Osteoblast (primary cell): Measurements from ENCODE around the gene GALNT2. TPM values are rescaled to one million over a fixed set of nuclear protein-coding genes. Genes with fewer than 3 reads are reported as not detected.

Experiments
- DNase-seq: peaks from one replicate; pipeline ENCODE4 v3.0.0; 2011; ENCODE audit warnings: low spot score, mixed read lengths; ENCODE audit not compliant: insufficient read length; ENCODE audit errors: missing footprints
- H2AFZ ChIP-seq: 2 replicates; pipeline ENCODE4 v1.6.0; 2011; ENCODE audit warnings: mild to moderate bottlenecking, low read length
- H3K27ac ChIP-seq: 2 replicates; pipeline ENCODE4 v1.5.1; 2011; ENCODE audit warnings: mild to moderate bottlenecking, low read depth, low read length, moderate library complexity
- H3K27me3 ChIP-seq: 2 replicates; pipeline ENCODE4 v1.6.0; 2012; ENCODE audit warnings: mild to moderate bottlenecking, control low read depth, inconsistent platforms, low read length, moderate library complexity; ENCODE audit not compliant: insufficient read depth
- H3K36me3 ChIP-seq: 2 replicates; pipeline ENCODE4 v1.5.1; 2011; ENCODE audit warnings: mild to moderate bottlenecking, low read length, control low read depth, moderate library complexity; ENCODE audit not compliant: insufficient read depth
- H3K4me1 ChIP-seq: 2 replicates; pipeline ENCODE4 v1.5.1; 2011; ENCODE audit warnings: mild to moderate bottlenecking, low read length, control low read depth, moderate library complexity; ENCODE audit not compliant: insufficient read depth
- H3K4me2 ChIP-seq: 2 replicates; pipeline ENCODE4 v1.6.0; 2011; ENCODE audit warnings: mild to moderate bottlenecking, low read length; ENCODE audit not compliant: insufficient read depth
- H3K4me3 ChIP-seq: fragments of 200-600 bp; sonication (generic); 3 replicates; pipeline ENCODE4 v1.5.1; 2012; ENCODE audit warnings: mild to moderate bottlenecking, low read length, inconsistent platforms; ENCODE audit not compliant: insufficient read depth
- H3K79me2 ChIP-seq: 2 replicates; pipeline ENCODE4 v1.6.0; 2012; ENCODE audit warnings: mild to moderate bottlenecking, low read length, control low read depth, inconsistent platforms; ENCODE audit not compliant: insufficient read depth
- H3K9me3 ChIP-seq: 2 replicates; pipeline ENCODE4 v1.5.1; 2011; ENCODE audit warnings: low read depth, low read length, control low read depth
- H4K20me1 ChIP-seq: 2 replicates; pipeline ENCODE4 v1.6.0; 2012; ENCODE audit warnings: mild to moderate bottlenecking, low read length, control low read depth; ENCODE audit not compliant: insufficient read depth
- total RNA-seq: library from RNA; depleted of rRNA; stranded (reverse); fragments of >200 nt; gene quantifications from 2 replicates; pipeline ENCODE4 v1.2.3, GENCODE V29; 2012
- TF ChIP-seq, protein P1 (sequence below): IDR thresholded peaks from 2 replicates; pipeline ENCODE4 v1.5.1; 2011; ENCODE audit warnings: mild to moderate bottlenecking, low read depth, low read length, moderate library complexity; ENCODE audit errors: extremely low read depth

Gene GALNT2
- total RNA-seq, 1 donor = 83.2 TPM

DNA sequence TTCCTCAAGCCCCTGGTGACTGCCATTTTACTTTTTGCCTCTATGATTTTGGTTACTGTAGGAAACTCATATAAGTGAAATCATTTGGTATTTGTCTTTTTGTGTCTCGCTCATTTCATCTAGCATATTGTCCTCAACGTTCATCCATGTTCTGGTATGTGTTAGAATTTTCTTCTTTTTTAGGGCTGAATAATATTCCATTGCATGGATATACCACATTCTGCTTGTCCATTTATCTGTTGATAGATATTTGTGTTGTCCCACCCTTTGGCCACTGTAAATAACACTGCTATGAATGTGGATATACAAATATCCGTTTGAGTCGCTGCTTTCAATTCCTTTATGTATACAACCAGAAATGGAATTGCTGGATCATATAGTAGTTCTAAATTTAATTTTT, 4.5 kb upstream of the GALNT2 start:
- Histone ChIP-seq H3K27ac (no peak overlapping the region), H2AFZ (no peak overlapping the region), H3K9me3 (no peaks in the 10 kb centered on the region), H3K4me3 (no peak overlapping the region), H3K79me2 (peaks cover 2% of the 10 kb centered on the region), H3K4me1 (peaks cover 6% of the 10 kb centered on the region), H3K4me2 (no peak overlapping the region), H3K36me3 (no peaks in the 10 kb centered on the region), H4K20me1 (no peaks in the 10 kb centered on the region), H3K27me3 (peaks cover 11% of the 10 kb centered on the region)
- TF ChIP-seq, protein P1, sequence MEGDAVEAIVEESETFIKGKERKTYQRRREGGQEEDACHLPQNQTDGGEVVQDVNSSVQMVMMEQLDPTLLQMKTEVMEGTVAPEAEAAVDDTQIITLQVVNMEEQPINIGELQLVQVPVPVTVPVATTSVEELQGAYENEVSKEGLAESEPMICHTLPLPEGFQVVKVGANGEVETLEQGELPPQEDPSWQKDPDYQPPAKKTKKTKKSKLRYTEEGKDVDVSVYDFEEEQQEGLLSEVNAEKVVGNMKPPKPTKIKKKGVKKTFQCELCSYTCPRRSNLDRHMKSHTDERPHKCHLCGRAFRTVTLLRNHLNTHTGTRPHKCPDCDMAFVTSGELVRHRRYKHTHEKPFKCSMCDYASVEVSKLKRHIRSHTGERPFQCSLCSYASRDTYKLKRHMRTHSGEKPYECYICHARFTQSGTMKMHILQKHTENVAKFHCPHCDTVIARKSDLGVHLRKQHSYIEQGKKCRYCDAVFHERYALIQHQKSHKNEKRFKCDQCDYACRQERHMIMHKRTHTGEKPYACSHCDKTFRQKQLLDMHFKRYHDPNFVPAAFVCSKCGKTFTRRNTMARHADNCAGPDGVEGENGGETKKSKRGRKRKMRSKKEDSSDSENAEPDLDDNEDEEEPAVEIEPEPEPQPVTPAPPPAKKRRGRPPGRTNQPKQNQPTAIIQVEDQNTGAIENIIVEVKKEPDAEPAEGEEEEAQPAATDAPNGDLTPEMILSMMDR = no peak
- DNase-seq = no peak

DNA sequence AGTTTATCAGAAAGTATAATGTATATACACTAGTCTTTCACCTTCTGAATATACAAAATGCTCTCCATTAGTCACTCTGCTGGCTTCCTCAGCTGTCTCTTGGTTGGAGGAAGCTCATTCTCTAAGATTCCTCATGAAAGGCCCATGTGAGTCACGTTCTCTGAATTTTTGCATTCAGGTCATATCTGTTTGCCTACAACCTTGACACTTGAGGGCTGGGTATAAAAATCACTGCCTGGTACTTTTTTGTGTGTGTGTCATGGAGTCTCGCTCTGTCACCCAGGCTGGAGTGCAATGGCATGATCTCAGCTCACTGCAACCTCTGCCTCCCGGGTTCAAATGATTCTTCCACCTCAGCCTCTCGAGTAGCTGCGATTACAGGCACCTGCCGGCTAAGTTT, 2.8 kb upstream of the GALNT2 start:
- no peaks in the 10 kb centered on the region for H3K9me3 ChIP-seq
- no peak overlapping the region for H2AFZ ChIP-seq
- H3K4me3 ChIP-seq = no peak overlapping the region
- H3K4me1 ChIP-seq = peaks cover 16% of the 10 kb centered on the region
- peaks cover 5% of the 10 kb centered on the region for H3K27me3 ChIP-seq
- H3K79me2 ChIP-seq = peaks cover 20% of the 10 kb centered on the region
- no peaks in the 10 kb centered on the region for H3K36me3 ChIP-seq
- DNase-seq = no peak
- H3K4me2 ChIP-seq = no peak overlapping the region
- TF ChIP-seq, protein P1 = no peak
- no peak overlapping the region for H3K27ac ChIP-seq
- peaks cover 12% of the 10 kb centered on the region for H4K20me1 ChIP-seq

DNA sequence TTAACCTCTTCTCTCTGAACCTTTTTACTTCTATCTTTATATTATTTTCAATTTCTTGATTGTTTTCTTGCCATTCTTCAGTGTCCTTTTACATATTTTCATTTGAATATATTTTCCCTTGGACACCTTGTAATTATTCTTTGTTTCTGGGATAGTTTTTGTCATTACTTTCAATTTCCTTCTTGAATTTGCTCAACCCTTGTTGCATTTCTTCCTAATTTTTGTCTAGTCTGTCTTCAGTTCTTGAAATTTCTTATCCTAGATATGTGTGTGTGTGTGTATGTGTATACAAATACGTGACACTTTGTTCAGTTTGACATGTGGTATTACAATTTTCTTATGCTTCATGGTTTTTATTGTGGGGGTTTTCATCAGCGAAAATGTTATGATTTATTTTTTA, 1.9 kb upstream of the GALNT2 start:
- no peak overlapping the region for H3K4me2 ChIP-seq
- TF ChIP-seq, protein P1 = no peak
- H3K4me1 ChIP-seq = peaks cover 25% of the 10 kb centered on the region
- no peak overlapping the region for H3K27ac ChIP-seq
- no peak overlapping the region for H3K4me3 ChIP-seq
- H2AFZ ChIP-seq = no peak overlapping the region
- peaks cover 28% of the 10 kb centered on the region for H3K79me2 ChIP-seq
- no peaks in the 10 kb centered on the region for H3K9me3 ChIP-seq
- H3K36me3 ChIP-seq = no peaks in the 10 kb centered on the region
- H3K27me3 ChIP-seq = no peaks in the 10 kb centered on the region
- DNase-seq = no peak
- H4K20me1 ChIP-seq = peaks cover 20% of the 10 kb centered on the region

DNA sequence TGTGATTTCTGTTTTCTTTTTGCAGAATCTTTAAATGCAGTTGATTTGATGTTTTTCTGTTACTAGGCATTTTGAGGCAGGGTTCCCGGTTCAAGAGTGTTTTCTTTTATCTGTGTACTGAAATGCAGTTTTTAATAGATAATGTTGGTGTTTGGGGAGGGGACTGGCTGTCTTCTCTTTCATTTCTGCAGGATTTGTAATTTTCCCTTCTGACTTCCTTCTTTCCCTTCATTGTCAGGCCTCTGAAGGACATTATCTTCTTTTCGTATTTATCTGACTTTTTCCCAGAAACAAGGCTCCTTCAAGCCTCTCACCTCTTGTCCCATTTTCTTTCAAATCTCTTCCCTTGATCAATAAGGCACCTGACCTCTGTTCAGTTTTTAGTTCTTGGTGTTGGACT, 1.5 kb upstream of the GALNT2 start:
- H3K4me3 ChIP-seq = no peak overlapping the region
- TF ChIP-seq, protein P1 = no peak
- H3K36me3 ChIP-seq = no peaks in the 10 kb centered on the region
- no peak overlapping the region for H3K27ac ChIP-seq
- H2AFZ ChIP-seq = peak overlapping the region; percentile 96
- no peaks in the 10 kb centered on the region for H3K9me3 ChIP-seq
- H3K27me3 ChIP-seq = no peaks in the 10 kb centered on the region
- DNase-seq = no peak
- peaks cover 33% of the 10 kb centered on the region for H3K79me2 ChIP-seq
- no peak overlapping the region for H3K4me2 ChIP-seq
- peaks cover 24% of the 10 kb centered on the region for H4K20me1 ChIP-seq
- H3K4me1 ChIP-seq = peaks cover 27% of the 10 kb centered on the region
